HG03378 (cell line): ENCODE data around the gene PRKCA.
"Not testable (repeated sequence)": the region's sequence is repeated elsewhere in the genome, so short reads cannot be mapped to it uniquely, and the experiment has no call there.

Experiments
- ATAC-seq: cut with Tn5 transposase; IDR thresholded peaks from one replicate; pipeline ENCODE4 v1.9.1; 2021; ENCODE audit warnings: mild to moderate bottlenecking, moderate library complexity; ENCODE audit not compliant: unreplicated experiment

The PRKCA gene

GRCh38 chr17:66287911-66288310 lies 14.5 kb upstream of the PRKCA start:
- no peak for ATAC-seq

- ATAC-seq = no peak
Observed at GRCh38 chr17:66290101-66290722, 12.2 kb upstream of the PRKCA start.

- no peak for ATAC-seq
Observed at GRCh38 chr17:66292353-66292752, 10.1 kb upstream of the PRKCA start.

DNA sequence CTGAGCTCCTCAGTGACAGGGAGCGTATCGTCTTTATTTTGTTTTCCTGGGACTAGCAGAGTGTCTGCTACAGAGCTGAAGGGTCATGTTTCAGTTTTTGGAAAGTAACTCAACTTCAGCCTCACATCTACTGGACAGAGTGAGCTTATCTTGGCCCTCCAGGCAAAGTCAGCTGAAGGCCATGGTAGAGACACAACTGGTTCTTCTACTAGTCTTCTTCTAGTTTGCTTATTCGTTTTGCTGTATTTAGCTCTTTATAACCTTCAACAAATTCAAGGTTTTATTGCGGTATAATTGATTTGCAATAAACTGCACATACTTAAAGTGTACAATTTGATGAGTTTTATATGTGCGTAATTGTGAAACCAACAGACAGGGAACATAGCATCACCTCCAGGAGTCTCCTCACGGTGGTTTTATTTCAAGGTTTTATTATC lies 6.1 kb upstream of the PRKCA start:
- ATAC-seq = no peak

- ATAC-seq = not testable (repeated sequence)
Observed at GRCh38 chr17:66297443-66297842, 5.0 kb upstream of the PRKCA start.

DNA sequence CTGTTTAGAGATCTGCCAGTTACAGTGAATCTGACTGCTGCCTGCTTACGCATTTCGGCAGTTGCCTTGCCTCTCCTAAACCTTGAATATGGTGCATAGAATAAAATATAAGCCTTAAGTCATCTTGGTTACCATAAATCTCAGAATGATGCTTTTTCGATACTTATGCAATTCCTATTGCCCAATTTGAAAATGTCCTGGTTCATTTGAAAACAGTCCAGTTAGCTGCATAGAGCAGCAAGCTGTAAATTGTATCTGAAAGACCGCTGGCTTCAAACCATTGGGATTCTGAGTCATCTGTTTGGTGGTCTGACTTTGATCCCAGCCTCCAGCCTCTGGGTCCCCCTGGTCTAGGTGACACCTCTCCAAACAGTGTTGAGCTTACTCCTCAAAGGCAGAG lies 2.7 kb upstream of the PRKCA start:
- no peak for ATAC-seq

GRCh38 chr17:66300956-66301355 lies 1.5 kb upstream of the PRKCA start:
- ATAC-seq = no peak

- no peak for ATAC-seq
Observed at GRCh38 chr17:66301367-66301863, 998 bp upstream of the PRKCA start.

DNA sequence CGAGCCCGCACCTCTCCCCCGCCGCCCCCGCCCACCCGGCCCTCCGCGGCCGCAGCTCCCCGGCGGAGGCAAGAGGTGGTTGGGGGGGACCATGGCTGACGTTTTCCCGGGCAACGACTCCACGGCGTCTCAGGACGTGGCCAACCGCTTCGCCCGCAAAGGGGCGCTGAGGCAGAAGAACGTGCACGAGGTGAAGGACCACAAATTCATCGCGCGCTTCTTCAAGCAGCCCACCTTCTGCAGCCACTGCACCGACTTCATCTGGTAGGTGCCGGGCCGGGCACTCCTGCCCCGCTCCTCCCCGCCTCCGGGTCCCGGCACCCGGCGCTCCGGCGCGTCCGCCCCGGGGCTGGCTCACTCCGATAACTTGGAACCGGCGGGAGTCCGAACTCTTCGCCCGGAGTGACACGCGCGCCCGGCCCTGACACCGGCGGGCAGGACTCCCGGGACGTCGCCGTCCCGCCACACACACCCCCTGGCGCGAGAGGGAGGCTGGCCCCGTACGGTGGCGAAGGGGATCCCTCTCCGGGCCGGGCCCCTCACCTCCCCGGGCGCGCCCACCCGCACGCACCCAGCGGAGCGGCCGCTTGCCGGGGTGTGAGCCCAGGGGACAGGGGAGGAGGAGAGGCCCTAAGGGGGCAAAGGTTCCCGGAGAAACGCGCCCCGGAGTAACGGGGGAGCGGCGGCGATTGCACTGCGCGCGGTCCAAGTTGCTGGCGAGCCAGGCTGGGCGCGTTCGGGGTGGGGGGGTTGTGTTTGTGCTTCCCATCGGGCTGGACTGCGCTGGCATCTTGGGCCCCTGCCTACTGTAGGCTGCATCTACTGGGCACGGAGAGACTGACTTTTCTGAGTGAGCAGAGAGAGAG lies 581 bp downstream of the PRKCA start:
- no peak for ATAC-seq

DNA sequence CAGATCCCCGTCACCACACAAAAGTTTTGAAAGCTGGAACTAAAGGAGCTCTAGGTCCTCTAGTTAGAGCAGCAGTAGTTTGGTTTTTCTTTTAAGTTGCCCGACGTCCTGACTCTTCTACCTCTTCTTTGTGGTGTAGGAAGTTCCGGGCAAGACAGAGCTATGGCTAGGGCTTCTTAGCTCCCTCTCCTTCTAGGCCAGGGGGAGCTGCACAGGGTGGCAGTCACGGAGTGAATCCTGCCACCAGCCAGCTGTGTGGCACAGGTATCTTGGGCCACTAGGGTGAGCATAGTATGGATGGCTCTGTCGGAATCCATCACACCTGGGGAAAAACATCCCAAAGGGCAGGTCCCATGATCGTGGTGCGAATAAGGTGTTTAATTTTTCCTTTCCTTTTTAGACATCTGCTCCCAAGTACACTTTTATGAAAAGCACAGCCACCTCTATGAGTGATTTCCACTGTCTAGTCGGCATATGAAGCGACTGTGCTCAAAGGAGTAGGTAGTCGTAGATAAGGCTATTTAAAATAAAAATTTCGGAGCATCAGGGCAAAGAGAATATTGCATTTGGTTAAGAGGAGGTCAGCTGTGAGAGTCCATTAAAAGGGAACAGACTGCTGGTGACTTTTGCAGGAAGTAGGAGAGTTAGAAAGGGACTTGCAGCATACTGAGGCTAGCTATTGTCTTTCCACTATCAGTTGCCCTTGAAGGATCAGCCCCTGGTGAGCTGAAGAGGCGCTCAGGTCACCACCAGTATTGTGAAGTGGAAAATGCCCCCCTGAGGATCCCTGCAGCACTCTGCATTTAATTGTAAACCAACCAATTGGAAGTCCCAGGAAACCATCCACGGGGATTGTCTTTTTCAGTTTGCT lies 2.1 kb downstream of the PRKCA start:
- no peak for ATAC-seq

DNA sequence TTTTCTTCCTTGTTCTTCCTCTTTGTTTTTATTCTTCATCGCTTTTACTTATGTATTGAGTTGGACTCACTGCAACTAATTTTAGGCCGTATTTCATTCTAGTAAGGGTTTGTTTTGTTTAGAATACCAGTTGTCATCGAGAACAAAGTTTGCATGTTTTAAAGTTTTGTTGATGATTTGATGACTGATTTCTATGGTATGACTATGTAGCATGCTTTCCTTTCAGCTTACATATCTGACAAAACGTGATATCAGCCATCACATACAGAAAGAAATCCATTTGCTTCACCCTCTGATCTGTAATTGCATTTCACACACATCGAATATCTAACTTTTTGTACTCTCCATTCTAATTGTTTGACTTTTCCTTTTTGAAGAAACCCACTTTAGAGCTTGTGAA lies 4.0 kb downstream of the PRKCA start:
- ATAC-seq = no peak

GRCh38 chr17:66307257-66307656 lies 4.8 kb downstream of the PRKCA start:
- no peak for ATAC-seq

GRCh38 chr17:66308856-66309255 lies 6.4 kb downstream of the PRKCA start:
- ATAC-seq = no peak

DNA sequence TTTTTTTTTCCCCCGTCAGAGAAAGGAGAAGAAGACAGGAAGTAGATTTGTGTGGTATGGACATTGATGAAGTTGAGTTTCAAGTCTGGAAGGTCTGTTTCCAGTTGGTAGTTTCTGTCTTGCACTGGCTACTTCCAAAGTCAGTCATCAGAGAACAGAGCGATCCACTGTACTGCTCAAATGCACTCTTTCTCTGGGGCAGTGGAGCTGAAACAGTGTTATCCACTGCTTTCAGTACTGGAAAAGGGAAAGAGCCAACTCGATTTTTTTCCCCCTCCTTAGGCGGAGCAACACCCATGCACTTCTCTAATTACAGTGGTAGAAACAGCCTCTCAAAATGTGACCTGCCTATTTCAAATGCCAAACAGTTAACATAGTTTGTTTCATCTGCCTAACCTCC lies 7.4 kb downstream of the PRKCA start:
- no peak for ATAC-seq

DNA sequence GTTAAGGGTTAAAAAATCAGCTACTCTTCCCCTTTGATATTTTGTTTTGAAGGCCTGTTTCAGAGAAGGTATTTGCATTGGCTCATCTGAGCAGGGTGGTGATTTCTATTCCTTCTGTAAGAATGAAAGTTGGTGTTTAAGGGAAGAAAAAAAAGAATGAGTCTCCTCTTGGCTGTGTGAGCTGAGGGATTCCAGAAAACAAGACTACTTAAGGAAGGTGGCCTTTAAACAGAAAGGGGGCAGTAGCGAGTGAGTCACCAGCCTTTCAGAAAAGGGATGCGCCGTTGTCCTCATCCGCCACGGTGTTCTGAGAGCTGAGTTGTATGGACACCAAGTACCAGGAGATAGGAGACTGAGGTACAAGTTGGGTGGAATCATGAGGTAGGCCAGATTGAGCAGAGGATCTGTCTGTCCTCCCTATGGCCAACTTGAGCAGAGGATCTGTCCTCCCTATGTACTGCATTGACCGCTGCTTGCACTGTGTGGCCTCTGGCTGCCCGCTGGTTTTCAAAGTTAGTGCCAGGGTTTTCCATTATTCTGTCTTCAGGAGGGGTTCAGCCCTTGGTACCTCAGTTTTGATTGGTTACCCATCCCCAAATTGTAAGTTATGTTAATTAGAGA lies 8.2 kb downstream of the PRKCA start:
- no peak for ATAC-seq

- no peak for ATAC-seq
Observed at GRCh38 chr17:66312912-66313311, 10.5 kb downstream of the PRKCA start.

- ATAC-seq = no peak
Observed at GRCh38 chr17:66313325-66313724, 10.9 kb downstream of the PRKCA start.

DNA sequence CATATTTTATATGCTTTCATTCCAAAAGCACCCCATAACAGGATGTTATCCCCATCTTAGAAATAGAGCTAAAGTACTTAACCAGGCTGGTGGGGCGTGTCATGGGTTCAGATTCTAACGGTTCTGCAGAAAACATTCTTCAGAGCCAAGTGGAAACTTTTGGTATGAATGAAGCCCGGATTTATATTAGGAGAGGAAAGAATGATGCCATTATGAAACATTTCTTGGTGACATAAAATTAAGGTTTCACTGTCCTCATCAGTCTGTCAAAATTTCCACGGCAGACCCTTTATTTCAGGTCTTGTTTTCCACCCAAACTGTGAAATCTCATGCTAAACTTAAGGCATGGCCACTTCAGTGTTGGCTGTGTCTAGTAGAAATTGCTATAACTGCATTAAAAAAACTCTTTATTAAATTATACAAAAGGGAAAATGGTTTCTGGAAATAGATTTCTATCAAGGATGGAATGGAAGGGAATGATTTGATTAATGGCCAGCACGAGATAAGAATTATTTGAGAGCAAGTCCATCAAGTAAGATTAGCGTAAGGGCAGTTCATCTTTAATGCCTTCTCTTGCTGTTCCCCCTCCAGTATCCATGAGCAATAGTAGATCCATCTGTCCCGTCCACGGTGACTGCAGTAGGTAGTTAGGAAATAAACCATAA lies 11.7 kb downstream of the PRKCA start:
- ATAC-seq = no peak

DNA sequence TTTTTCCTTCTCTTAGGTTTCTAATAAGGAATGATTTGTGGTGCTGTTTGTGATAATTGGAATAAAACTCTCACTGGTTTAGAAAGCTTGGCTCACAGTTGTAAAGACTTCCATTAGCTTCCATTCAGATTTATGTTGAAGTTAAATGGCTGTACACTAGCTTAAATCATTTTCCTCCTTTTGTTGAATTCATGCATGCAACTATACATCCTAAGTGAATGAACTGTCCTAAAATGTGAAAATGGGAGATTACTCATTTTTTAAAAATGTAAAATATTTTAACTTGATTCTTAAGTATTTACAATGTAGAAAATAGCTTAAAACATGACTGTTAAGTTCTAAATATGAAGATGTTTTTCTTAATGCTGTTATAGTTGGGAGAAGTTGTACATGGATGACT lies 15.2 kb downstream of the PRKCA start:
- no peak for ATAC-seq

GRCh38 chr17:66319226-66319625 lies 16.8 kb downstream of the PRKCA start:
- ATAC-seq = no peak
